ENCODE data around the gene MIOX. TPM values are rescaled to one million over a fixed set of nuclear protein-coding genes. Genes with fewer than 3 reads are reported as not detected.
A peak's percentile ranks its signal among the peaks of the same experiment; 100 is the strongest.

MIOX gene
- total and polyA plus RNA-seq, 2 of the 13 experiments (the other 11 are each of a cell fraction or from before 2014, with no cell fraction given): 1.5 to 2.9 TPM

GRCh38 chr22:50530580-50530876 lies 43.9 kb downstream of the MIOX start (continued):
- TF ChIP-seq ZBTB40 (IDR thresholded peaks at IDR 0.05) (no peak), ZBTB40 (CRISPR knock-in tag; IDR thresholded peaks at IDR 0.05) (no peak), RARA (CRISPR knock-in tag; IDR thresholded peaks at IDR 0.05) (0 out of 2 replicates have a peak, but pooled peaks have one; percentile 2), MAX (IDR thresholded peaks at IDR 0.05) (peak; percentile 65; the same call in 1 of the 2 replicates), GMEB2 (CRISPR knock-in tag; IDR thresholded peaks at IDR 0.05; ENCODE audit: low read depth) (no peak), ZBED4 (CRISPR knock-in tag; IDR thresholded peaks at IDR 0.05; ENCODE audit: borderline replicate concordance) (no peak), PATZ1 (CRISPR knock-in tag; IDR thresholded peaks at IDR 0.05) (peak; percentile 69; the same call in 1 of the 2 replicates), ZNF18 (CRISPR knock-in tag; IDR thresholded peaks at IDR 0.05; ENCODE audit: insufficient replicate concordance) (no peak)
